GM19438 (cell line): Measurements from ENCODE around the gene CDC42SE2.

ENCODE experiments used
- ATAC-seq: cut with Tn5 transposase; IDR thresholded peaks from one replicate; pipeline ENCODE4 v1.9.1; 2021; ENCODE audit warnings: low read depth; ENCODE audit not compliant: unreplicated experiment

Gene CDC42SE2

GRCh38 chr5:131423056-131423455 lies 159.2 kb downstream of the CDC42SE2 start:
- no peak for ATAC-seq

- no peak for ATAC-seq
Measured at GRCh38 chr5:131426011-131426410, 162.2 kb downstream of the CDC42SE2 start.

GRCh38 chr5:131430794-131431193 lies 166.9 kb downstream of the CDC42SE2 start:
- ATAC-seq: no peak

GRCh38 chr5:131431794-131432193 lies 167.9 kb downstream of the CDC42SE2 start:
- ATAC-seq: no peak

GRCh38 chr5:131433109-131433508 lies 169.3 kb downstream of the CDC42SE2 start:
- ATAC-seq: no peak

GRCh38 chr5:131436081-131436480 lies 172.2 kb downstream of the CDC42SE2 start:
- ATAC-seq: no peak

- no peak for ATAC-seq
Measured at GRCh38 chr5:131441184-131441583, 177.3 kb downstream of the CDC42SE2 start.
